HG03066 (cell line): ENCODE results near the gene CLSTN3.
A peak's percentile ranks its signal among the peaks of the same experiment; 100 is the strongest.
"Not testable (repeated sequence)": the region's sequence is repeated elsewhere in the genome, so short reads cannot be mapped to it uniquely, and the experiment has no call there.

Source experiments
- ATAC-seq: cut with Tn5 transposase; IDR thresholded peaks from one replicate; pipeline ENCODE4 v1.9.1; 2021; ENCODE audit warnings: low read depth; ENCODE audit not compliant: unreplicated experiment

Gene CLSTN3

GRCh38 chr12:7103837-7104584 is 26.2 kb upstream of the CLSTN3 start:
- ATAC-seq, result no peak

DNA sequence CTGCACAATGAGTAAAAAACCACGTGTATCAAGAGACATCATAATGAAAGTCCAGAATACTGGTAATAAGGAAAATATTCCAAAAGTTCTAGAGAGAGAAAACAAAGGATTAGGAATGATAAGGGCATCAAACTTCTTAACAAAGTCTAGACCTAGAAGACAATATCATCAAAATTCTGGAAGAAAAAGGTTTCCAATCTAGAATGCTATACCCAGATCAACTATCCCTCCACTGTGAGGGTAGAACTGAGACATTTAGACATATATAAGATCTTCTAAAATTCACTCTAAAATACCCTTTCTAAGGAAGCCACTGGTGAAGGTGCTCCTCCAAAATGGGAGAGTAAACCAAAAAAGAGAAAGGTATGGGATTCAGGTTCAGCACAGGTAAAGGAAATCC is 24.1 kb upstream of the CLSTN3 start:
- ATAC-seq, result no peak

GRCh38 chr12:7107181-7107580 is 23.0 kb upstream of the CLSTN3 start:
- not testable (repeated sequence) for ATAC-seq

- ATAC-seq, result no peak
Measured at GRCh38 chr12:7107636-7108002, 22.6 kb upstream of the CLSTN3 start.

DNA sequence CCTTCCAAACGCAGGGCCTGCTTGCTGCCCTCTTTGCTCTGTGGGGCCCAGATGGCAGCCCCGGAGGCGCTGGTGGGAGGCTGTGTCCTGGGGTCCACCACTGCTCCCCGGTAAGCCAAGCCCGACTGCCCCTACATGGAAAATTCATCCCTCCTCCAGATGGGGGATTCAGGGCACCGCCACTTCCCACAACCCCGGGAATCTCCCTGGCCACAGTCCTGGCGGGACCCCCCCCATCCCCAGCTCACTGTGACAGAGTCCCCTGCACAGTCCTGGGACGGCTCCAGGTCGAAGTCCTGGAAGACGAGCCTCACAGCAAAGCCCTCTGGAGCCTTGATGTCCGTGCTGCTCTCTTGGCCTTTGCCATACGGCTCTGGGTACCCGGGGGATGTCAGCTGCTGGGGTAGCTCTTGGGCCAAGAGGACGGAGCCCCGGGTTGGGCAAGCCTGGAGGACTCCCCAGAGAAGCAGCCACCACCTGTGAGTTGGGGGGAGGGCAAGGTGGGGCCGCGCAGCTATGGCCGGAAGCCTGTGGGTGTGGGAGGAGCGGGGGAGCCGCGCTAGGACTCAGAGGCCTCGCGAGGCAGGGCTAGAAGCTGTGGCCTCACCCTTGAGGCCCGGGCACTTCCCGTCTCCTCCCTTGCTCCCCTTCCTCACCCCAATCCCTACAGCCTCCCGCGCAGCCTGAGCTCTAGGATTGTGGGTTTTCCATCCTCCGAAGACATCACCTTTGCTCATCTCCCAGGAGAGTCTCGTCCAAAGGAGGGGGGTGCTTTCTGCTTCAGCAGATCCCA is 22.0 kb upstream of the CLSTN3 start:
- ATAC-seq, result peak; percentile 95

GRCh38 chr12:7108796-7109571 is 21.2 kb upstream of the CLSTN3 start, which contains the start of gene C1RL:
Gene C1RL, minus strand, starts transcription at chr12:7109214. Its CDS starts 34 bp downstream, at chr12:7109180.
- ATAC-seq, result peak; percentile 26

- no peak for ATAC-seq
Measured at GRCh38 chr12:7109572-7109920, 20.6 kb upstream of the CLSTN3 start.

DNA sequence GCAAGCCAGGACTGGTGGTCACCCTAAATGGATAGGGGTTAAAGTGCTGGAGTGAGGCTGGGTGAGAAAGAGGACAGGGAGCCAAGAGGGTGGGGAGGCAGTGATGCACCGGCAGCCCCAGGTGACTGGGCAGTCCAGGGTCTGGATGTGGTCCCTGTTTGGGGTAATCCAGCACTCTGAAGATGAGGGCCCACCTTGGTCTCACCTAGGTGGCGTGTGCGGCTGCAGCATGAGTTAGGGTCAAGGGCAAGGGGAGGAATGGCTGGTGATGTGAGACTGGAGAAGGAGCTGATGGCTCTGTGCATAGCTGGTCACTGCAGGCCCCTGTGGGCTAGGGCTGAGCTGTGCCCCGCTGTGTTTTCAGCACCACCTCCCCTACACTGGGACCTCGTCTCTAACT is 19.5 kb upstream of the CLSTN3 start:
- ATAC-seq, result no peak

GRCh38 chr12:7112041-7112440 is 18.1 kb upstream of the CLSTN3 start:
- no peak for ATAC-seq

GRCh38 chr12:7113389-7113871 is 16.7 kb upstream of the CLSTN3 start:
- no peak for ATAC-seq

DNA sequence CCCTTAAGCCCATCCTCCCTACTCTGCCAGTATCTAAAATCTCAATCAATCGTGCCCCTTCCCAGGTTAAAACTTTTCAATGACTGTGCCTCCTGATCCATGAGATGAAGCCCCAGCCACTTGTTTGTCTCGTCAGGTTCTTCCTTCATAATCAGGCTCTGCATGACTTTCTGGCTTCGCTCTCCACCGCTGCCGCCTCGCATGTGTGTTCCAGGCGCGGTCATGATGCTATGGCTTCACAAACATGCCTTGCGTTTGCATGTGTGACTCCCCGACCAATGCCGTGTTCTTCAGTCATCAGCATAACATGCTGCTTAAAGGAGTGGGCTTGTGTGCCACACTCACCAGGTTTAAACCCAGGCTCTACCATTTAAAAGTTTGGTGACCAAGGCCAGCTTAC is 16.2 kb upstream of the CLSTN3 start:
- no peak for ATAC-seq

DNA sequence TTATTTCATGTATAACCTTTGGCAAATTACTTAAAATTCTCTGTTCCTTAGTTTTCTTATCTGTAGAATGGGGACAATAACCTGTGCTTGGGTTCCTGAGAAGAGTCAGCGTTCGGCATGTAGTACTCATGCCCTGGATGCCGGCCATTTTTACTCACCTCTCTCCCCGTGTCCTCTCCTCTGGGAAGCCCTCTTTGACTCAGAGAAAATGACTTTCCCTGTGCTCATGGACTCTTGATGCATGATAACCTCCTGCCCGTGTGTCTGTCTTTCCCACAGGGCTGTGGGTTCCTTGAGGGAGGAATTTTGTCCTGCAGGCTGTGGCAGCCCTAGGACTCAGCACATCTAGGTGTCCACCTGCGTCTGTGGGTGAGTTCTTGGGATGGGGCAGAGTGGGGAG is 15.3 kb upstream of the CLSTN3 start:
- ATAC-seq, result no peak

DNA sequence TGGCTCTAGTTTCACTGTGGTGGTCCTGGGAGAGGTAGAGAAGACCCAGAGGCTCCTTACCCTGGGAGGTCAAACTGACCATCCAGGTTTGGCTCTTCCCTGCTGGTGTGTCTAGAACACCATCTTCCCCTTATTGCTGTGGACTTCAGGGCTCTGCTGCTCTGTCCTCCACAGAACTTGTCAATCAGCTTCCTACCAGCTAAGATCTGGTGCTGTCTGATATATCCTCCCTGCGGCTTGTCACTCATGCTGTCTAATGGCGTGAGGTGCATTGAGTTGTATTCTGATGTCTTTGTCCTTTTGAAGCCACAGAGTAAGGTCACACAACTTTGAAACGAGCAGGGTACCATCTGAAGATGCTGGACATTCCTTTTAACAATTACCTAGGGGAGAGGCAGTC is 14.0 kb upstream of the CLSTN3 start:
- ATAC-seq, result no peak

DNA sequence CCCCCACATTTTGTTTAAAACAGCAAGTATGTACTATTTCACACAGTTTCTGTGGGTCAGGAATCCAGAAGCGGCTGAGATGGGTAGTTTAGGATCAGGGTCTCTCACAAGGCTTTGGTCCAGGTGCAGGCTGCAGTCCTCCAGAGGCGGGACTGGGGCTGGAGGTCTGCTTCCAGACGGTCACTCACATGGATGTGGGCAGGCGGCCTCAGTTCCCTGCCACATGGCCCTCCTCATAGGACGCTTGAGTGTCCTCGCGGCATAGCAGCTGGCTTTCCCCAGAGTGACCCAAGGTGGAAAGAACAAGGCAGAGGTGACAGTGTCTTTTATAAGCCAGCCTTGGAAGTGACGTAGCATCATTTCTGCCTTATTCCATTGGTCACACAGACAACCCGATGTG is 13.3 kb upstream of the CLSTN3 start:
- ATAC-seq, result no peak

DNA sequence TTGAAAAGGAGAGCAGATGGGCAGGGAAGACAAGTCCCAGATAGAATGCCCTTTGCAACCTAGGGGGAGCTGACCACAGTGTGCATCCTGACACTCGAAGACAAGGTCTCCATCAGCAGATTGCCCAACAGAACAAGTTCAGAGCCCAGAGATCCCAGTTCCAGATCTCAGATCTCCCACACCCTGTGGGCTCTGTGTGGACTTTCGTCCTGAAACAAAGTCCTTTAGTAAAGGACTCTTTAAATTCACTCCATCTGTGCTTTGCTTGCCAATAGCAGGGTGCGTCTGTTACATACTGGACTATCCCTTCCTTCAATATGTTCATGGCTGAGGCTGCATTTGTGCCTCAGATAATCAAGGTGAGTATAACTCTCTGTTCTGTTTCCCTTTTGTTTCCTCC is 12.5 kb upstream of the CLSTN3 start:
- no peak for ATAC-seq

GRCh38 chr12:7118881-7119280 is 11.3 kb upstream of the CLSTN3 start:
- ATAC-seq, result no peak

DNA sequence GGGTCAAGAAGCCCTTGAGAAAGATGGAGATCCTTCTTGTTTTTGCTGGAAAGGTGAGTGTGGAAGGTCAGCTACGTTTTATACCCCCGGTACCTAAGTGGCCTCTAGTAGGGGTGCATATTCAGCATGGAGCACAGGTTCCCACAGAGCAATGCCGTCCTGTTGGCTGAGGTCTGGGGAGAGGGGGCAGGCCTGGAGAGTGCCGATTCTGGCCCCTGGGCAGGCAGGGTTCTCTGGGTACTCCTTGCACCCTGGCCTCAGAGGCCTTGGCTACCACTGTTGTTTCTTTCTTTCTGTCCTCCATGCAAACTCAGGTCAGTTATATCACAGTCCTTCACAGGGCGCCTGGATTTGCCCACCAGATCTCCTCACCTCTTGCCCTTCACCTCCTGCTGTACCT is 10.0 kb upstream of the CLSTN3 start:
- no peak for ATAC-seq

DNA sequence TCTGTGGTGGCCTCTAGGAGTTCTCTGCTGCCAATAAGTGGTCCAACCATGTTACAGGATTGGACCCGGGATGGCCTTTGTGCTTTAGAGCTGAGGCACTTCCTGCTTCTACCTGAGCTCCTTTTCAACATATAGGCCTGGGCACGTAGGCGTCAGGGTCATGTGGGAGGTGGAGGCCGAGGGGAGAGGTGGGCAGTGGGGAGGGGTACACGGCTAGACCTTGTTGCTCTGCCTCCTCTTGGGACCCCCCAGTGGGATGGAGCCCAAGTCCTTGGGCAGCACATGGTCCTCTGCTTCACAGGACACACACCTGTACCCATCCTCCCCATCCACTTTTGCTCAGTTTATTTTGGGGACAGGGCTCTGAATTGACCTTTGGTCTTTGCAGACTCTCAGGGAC is 8.8 kb upstream of the CLSTN3 start:
- no peak for ATAC-seq

DNA sequence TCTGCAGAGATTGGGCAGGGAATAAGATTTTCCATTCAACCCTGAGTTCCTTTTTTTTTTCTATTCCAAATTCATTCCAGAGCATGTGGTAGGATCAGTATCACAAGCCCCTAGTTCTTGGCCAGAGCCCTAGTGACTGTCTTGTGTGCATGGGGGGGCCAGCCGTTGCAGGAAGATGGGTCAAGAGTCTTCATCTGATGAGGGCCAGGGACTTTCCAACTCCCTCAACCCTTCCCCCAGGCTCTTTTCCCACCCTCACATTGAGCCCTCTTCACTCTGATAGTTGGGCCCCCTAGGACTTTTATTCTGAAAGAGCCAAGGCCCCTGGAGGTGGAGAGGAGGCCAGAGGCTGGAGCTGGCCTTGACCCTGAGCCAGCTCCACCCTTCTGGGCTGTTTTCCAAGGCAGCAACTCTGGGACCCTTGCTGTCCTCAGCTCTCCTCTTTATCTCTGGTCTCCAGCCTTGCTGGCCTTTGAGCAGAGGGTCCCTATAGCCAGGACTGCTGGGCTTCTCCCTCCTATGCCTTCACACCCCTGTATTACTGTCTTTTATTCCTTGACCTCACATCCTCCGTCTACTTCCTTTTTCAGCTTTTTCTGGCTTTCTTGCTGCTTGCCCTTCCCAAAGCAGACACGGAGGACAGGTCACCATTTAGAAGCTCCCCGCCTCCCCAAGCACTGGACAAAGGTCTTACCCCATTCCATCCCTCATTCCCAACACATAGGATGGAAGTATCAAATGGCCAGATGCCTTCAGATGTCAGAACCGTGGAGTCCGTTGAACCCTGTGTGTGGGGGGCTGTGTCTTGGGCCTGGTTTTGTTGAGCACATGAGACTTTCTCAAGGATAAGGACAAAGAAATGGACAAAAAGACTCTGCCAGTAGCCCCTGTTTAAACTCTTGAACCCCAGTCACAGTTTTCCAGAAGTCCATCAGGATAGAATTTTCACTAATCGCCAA is 7.1 kb upstream of the CLSTN3 start:
- no peak for ATAC-seq
